ENCODE measurements around the gene ZFYVE28.

Gene ZFYVE28

GRCh38 chr4:2273657-2274319, 144.7 kb downstream of the ZFYVE28 start:
- Histone ChIP-seq H3K9me3 (ENCODE audit: insufficient read depth, low read depth, low read length) (no peaks in the 10 kb centered on the region), H3K27ac (ENCODE audit: low read length) (no peak overlapping the region), H3K9ac (ENCODE audit: low read depth, low read length) (no peak overlapping the region), H3K4me3 (ENCODE audit: low read length) (no peak overlapping the region), H3K27me3 (ENCODE audit: insufficient read depth, low read length) (no peaks in the 10 kb centered on the region), H3K36me3 (ENCODE audit: insufficient read depth, low read depth, low read length) (no peaks in the 10 kb centered on the region), H3K4me1 (ENCODE audit: insufficient read depth, low read length) (peaks cover 4% of the 10 kb centered on the region; the same call in 1 of the 2 replicates)

GRCh38 chr4:2273221-2273620, 145.2 kb downstream of the ZFYVE28 start:
- no peaks in the 10 kb centered on the region for H3K36me3 ChIP-seq (ENCODE audit: insufficient read depth, low read depth, low read length)
- H3K27me3 ChIP-seq (ENCODE audit: insufficient read depth, low read length) = no peaks in the 10 kb centered on the region
- no peak overlapping the region for H3K4me3 ChIP-seq (ENCODE audit: low read length)
- H3K9me3 ChIP-seq (ENCODE audit: insufficient read depth, low read depth, low read length) = no peaks in the 10 kb centered on the region
- no peak overlapping the region for H3K27ac ChIP-seq (ENCODE audit: low read length)
- H3K4me1 ChIP-seq (ENCODE audit: insufficient read depth, low read length) = peaks cover 4% of the 10 kb centered on the region; the same call in 1 of the 2 replicates
- no peak overlapping the region for H3K9ac ChIP-seq (ENCODE audit: low read depth, low read length)

- Histone ChIP-seq H3K36me3 (ENCODE audit: insufficient read depth, low read depth, low read length) (no peaks in the 10 kb centered on the region), H3K27ac (ENCODE audit: low read length) (no peak overlapping the region), H3K27me3 (ENCODE audit: insufficient read depth, low read length) (no peaks in the 10 kb centered on the region), H3K4me1 (ENCODE audit: insufficient read depth, low read length) (peaks cover 4% of the 10 kb centered on the region; the same call in 1 of the 2 replicates), H3K4me3 (ENCODE audit: low read length) (no peak overlapping the region), H3K9ac (ENCODE audit: low read depth, low read length) (no peak overlapping the region; the same call in 1 of the 2 replicates), H3K9me3 (ENCODE audit: insufficient read depth, low read depth, low read length) (no peaks in the 10 kb centered on the region)
Measured at GRCh38 chr4:2272828-2273120, 145.7 kb downstream of the ZFYVE28 start.

GRCh38 chr4:2272026-2272827, 146.2 kb downstream of the ZFYVE28 start:
- Histone ChIP-seq H3K9ac (ENCODE audit: low read depth, low read length) (no peak overlapping the region), H3K27me3 (ENCODE audit: insufficient read depth, low read length) (no peaks in the 10 kb centered on the region), H3K4me3 (ENCODE audit: low read length) (no peak overlapping the region), H3K27ac (ENCODE audit: low read length) (no peak overlapping the region), H3K4me1 (ENCODE audit: insufficient read depth, low read length) (peaks cover 4% of the 10 kb centered on the region; the same call in 1 of the 2 replicates), H3K36me3 (ENCODE audit: insufficient read depth, low read depth, low read length) (no peaks in the 10 kb centered on the region), H3K9me3 (ENCODE audit: insufficient read depth, low read depth, low read length) (no peaks in the 10 kb centered on the region)

- Histone ChIP-seq H3K9ac (ENCODE audit: low read depth, low read length) (no peak overlapping the region), H3K27me3 (ENCODE audit: insufficient read depth, low read length) (no peaks in the 10 kb centered on the region), H3K9me3 (ENCODE audit: insufficient read depth, low read depth, low read length) (no peaks in the 10 kb centered on the region), H3K36me3 (ENCODE audit: insufficient read depth, low read depth, low read length) (no peaks in the 10 kb centered on the region), H3K4me3 (ENCODE audit: low read length) (no peak overlapping the region), H3K27ac (ENCODE audit: low read length) (no peak overlapping the region), H3K4me1 (ENCODE audit: insufficient read depth, low read length) (peaks cover 4% of the 10 kb centered on the region; the same call in 1 of the 2 replicates)
Measured at GRCh38 chr4:2271279-2272025, 147.0 kb downstream of the ZFYVE28 start.

GRCh38 chr4:2270341-2271165, 147.9 kb downstream of the ZFYVE28 start:
- no peaks in the 10 kb centered on the region for H3K27me3 ChIP-seq (ENCODE audit: insufficient read depth, low read length)
- peaks cover 4% of the 10 kb centered on the region; the same call in 1 of the 2 replicates for H3K4me1 ChIP-seq (ENCODE audit: insufficient read depth, low read length)
- no peak overlapping the region for H3K27ac ChIP-seq (ENCODE audit: low read length)
- no peaks in the 10 kb centered on the region for H3K36me3 ChIP-seq (ENCODE audit: insufficient read depth, low read depth, low read length)
- no peak overlapping the region for H3K9ac ChIP-seq (ENCODE audit: low read depth, low read length)
- H3K4me3 ChIP-seq (ENCODE audit: low read length) = no peak overlapping the region
- no peaks in the 10 kb centered on the region for H3K9me3 ChIP-seq (ENCODE audit: insufficient read depth, low read depth, low read length)

GRCh38 chr4:2269618-2270163, 148.8 kb downstream of the ZFYVE28 start:
- H3K9me3 ChIP-seq (ENCODE audit: insufficient read depth, low read depth, low read length) = no peaks in the 10 kb centered on the region
- no peak overlapping the region for H3K9ac ChIP-seq (ENCODE audit: low read depth, low read length)
- no peaks in the 10 kb centered on the region for H3K36me3 ChIP-seq (ENCODE audit: insufficient read depth, low read depth, low read length)
- H3K27ac ChIP-seq (ENCODE audit: low read length) = no peak overlapping the region
- no peaks in the 10 kb centered on the region for H3K27me3 ChIP-seq (ENCODE audit: insufficient read depth, low read length)
- peaks cover 4% of the 10 kb centered on the region; the same call in 1 of the 2 replicates for H3K4me1 ChIP-seq (ENCODE audit: insufficient read depth, low read length)
- H3K4me3 ChIP-seq (ENCODE audit: low read length) = no peak overlapping the region

GRCh38 chr4:2269206-2269531, 149.3 kb downstream of the ZFYVE28 start:
- no peak overlapping the region for H3K4me3 ChIP-seq (ENCODE audit: low read length)
- no peaks in the 10 kb centered on the region for H3K36me3 ChIP-seq (ENCODE audit: insufficient read depth, low read depth, low read length)
- no peaks in the 10 kb centered on the region for H3K27me3 ChIP-seq (ENCODE audit: insufficient read depth, low read length)
- no peak overlapping the region for H3K27ac ChIP-seq (ENCODE audit: low read length)
- peaks cover 4% of the 10 kb centered on the region; the same call in 1 of the 2 replicates for H3K4me1 ChIP-seq (ENCODE audit: insufficient read depth, low read length)
- H3K9me3 ChIP-seq (ENCODE audit: insufficient read depth, low read depth, low read length) = no peaks in the 10 kb centered on the region
- no peak overlapping the region for H3K9ac ChIP-seq (ENCODE audit: low read depth, low read length)

- Histone ChIP-seq H3K36me3 (ENCODE audit: insufficient read depth, low read depth, low read length) (no peaks in the 10 kb centered on the region), H3K9ac (ENCODE audit: low read depth, low read length) (no peak overlapping the region), H3K4me1 (ENCODE audit: insufficient read depth, low read length) (peaks cover 4% of the 10 kb centered on the region; the same call in 1 of the 2 replicates), H3K27ac (ENCODE audit: low read length) (no peak overlapping the region), H3K4me3 (ENCODE audit: low read length) (no peak overlapping the region), H3K9me3 (ENCODE audit: insufficient read depth, low read depth, low read length) (no peaks in the 10 kb centered on the region), H3K27me3 (ENCODE audit: insufficient read depth, low read length) (0 out of 2 replicates have a peak, but pooled peaks cover under 1% of the 10 kb centered on the region)
Measured at GRCh38 chr4:2268357-2269205, 149.9 kb downstream of the ZFYVE28 start.

- no peak overlapping the region for H3K4me3 ChIP-seq (ENCODE audit: low read length)
- no peaks in the 10 kb centered on the region for H3K9me3 ChIP-seq (ENCODE audit: insufficient read depth, low read depth, low read length)
- H3K4me1 ChIP-seq (ENCODE audit: insufficient read depth, low read length) = peaks cover 4% of the 10 kb centered on the region; the same call in 1 of the 2 replicates
- H3K9ac ChIP-seq (ENCODE audit: low read depth, low read length) = no peak overlapping the region
- no peaks in the 10 kb centered on the region for H3K36me3 ChIP-seq (ENCODE audit: insufficient read depth, low read depth, low read length)
- peaks cover 4% of the 10 kb centered on the region; the same call in 1 of the 2 replicates for H3K27me3 ChIP-seq (ENCODE audit: insufficient read depth, low read length)
- no peak overlapping the region for H3K27ac ChIP-seq (ENCODE audit: low read length)
Measured at GRCh38 chr4:2267841-2268240, 150.6 kb downstream of the ZFYVE28 start.
